Measurements from ENCODE around the gene AIF1. TPM values are rescaled to one million over a fixed set of nuclear protein-coding genes. Genes with fewer than 3 reads are reported as not detected.

The AIF1 gene
- polyA plus RNA-seq, 4 donors: 5.6 to 102 (median 48.9) TPM

DNA sequence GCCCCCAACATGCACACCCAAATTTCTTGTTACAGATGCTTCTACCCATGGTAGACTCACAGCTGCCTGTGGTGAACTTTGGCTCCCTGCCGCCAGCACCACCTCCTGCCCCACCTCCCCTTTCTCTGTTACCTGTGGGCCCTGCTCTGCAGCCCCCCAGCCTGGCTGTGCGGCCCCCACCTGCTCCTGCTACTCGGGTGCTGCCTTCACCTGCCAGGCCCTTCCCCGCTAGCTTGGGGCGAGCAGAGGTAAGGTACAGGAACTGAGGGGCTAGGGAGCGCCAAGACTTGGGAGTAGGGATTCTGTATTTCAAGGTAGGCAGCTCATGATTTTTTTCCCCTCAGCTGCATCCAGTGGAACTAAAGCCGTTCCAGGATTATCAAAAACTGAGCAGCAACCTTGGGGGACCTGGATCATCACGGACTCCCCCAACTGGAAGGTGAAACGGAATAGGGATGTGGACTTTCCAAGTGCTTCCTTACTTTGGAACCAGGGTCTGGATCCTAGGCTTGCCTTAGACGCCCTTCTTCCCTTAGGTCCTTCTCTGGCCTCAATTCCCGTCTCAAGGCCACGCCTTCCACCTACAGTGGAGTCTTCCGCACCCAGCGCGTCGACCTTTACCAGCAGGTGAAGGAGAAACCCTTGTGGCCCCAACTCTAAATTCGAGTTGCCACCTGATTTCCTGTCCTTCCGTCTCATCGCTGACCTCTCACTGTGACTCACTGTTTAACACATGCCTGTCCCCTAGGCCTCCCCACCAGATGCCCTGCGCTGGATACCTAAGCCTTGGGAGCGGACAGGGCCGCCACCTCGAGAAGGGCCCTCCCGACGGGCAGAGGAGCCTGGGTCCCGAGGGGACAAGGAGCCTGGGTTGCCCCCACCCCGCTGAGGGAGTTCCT, 21.9 kb downstream of the AIF1 start:
- Histone ChIP-seq H3K27me3 (ENCODE audit: control insufficient read depth in 3 of 3, insufficient read depth in 3 of 3, low read length in 3 of 3) (no peaks in the 10 kb centered on the region), H3K4me1 (ENCODE audit: control insufficient read depth in 3 of 3, insufficient read depth in 2 of 3, low read depth in 1 of 3, low read length in 2 of 3) (no peaks in the 10 kb centered on the region), H3K9me3 (ENCODE audit: control insufficient read depth in 2 of 2, insufficient read depth in 1 of 2, low read depth in 1 of 2, low read length in 1 of 2) (no peaks in the 10 kb centered on the region), H3K4me3 (ENCODE audit: low read depth in 1 of 3, low read length in 3 of 3) (no peak overlapping the region), H3K27ac (ENCODE audit: low read depth in 1 of 3, low read length in 2 of 3) (no peak overlapping the region), H3K36me3 (ENCODE audit: control insufficient read depth in 3 of 3, insufficient read depth in 2 of 3, low read depth in 1 of 3, low read length in 3 of 3) (peaks cover 40 to 93% (median 58%) of the 10 kb centered on the region in 3 donors)
- DNase-seq (no peak), FAIRE-seq (no peak)
- 78 to 82% (median 81%) methylated on average over 27 of the region's 27 CpGs for WGBS, 3 donors

DNA sequence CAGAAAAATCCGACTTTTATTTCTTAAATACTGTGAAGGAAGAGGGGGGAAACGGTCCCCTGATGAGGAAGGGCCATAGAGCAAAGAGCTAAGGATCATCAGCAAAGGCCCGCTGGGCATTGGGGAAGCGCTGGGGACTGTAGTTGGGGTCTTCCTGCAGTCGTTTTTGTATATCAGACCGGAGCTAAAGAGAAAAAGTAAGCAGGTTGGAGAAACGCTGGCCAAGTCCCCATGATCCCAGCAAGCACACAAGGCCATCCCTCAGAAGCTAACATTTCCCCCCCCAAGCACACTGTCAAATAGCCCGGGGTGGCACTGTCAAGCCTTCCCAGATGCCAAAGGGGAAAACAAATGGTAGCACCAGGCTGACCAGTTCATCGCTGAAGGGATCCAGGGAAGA, 24.0 kb downstream of the AIF1 start:
- no peaks in the 10 kb centered on the region for H3K27me3 ChIP-seq (ENCODE audit: control insufficient read depth in 3 of 3, insufficient read depth in 3 of 3, low read length in 3 of 3)
- no peaks in the 10 kb centered on the region for H3K4me1 ChIP-seq (ENCODE audit: control insufficient read depth in 3 of 3, insufficient read depth in 2 of 3, low read depth in 1 of 3, low read length in 2 of 3)
- WGBS, 3 donors: 81 to 86% (median 82%) methylated on average over 9 of the region's 9 CpGs
- H3K4me3 ChIP-seq (ENCODE audit: low read depth in 1 of 3, low read length in 3 of 3): no peak overlapping the region
- no peaks in the 10 kb centered on the region for H3K9me3 ChIP-seq (ENCODE audit: control insufficient read depth in 2 of 2, insufficient read depth in 1 of 2, low read depth in 1 of 2, low read length in 1 of 2)
- H3K27ac ChIP-seq (ENCODE audit: low read depth in 1 of 3, low read length in 2 of 3): no peak overlapping the region
- DNase-seq (no peak), FAIRE-seq (no peak)
- H3K36me3 ChIP-seq (ENCODE audit: control insufficient read depth in 3 of 3, insufficient read depth in 2 of 3, low read depth in 1 of 3, low read length in 3 of 3): peaks cover 48 to 90% (median 52%) of the 10 kb centered on the region in 3 donors

DNA sequence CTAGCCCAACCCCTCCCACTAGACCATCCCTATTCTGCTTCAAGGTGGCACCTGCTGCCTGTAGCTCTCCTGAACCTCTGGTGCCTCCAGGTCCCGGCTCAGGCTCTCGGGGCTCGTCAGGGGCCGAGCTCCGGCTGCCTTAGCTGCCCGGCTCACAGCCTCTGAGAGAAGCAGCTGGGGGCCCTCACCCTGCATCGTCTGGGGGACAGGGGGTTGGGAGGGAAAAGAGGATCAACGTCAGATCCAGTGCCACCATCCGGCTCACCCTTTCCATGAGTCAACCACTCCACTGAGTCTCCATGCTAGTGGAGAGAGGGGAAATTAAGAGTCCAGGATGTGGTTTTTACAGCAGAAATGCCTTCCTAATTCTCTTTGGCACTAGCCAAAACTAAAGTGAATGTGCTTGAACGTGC, 24.4 kb downstream of the AIF1 start:
- Histone ChIP-seq H3K4me3 (ENCODE audit: low read depth in 1 of 3, low read length in 3 of 3) (no peak overlapping the region), H3K27ac (ENCODE audit: low read depth in 1 of 3, low read length in 2 of 3) (no peak overlapping the region), H3K9me3 (ENCODE audit: control insufficient read depth in 2 of 2, insufficient read depth in 1 of 2, low read depth in 1 of 2, low read length in 1 of 2) (no peaks in the 10 kb centered on the region), H3K27me3 (ENCODE audit: control insufficient read depth in 3 of 3, insufficient read depth in 3 of 3, low read length in 3 of 3) (no peaks in the 10 kb centered on the region), H3K36me3 (ENCODE audit: control insufficient read depth in 3 of 3, insufficient read depth in 2 of 3, low read depth in 1 of 3, low read length in 3 of 3) (peaks cover 49 to 90% (median 53%) of the 10 kb centered on the region in 3 donors), H3K4me1 (ENCODE audit: control insufficient read depth in 3 of 3, insufficient read depth in 2 of 3, low read depth in 1 of 3, low read length in 2 of 3) (no peaks in the 10 kb centered on the region)
- no peak for DNase-seq
- FAIRE-seq: no peak
- WGBS, 3 donors: 80 to 88% (median 85%) methylated on average over 10 of the region's 10 CpGs

DNA sequence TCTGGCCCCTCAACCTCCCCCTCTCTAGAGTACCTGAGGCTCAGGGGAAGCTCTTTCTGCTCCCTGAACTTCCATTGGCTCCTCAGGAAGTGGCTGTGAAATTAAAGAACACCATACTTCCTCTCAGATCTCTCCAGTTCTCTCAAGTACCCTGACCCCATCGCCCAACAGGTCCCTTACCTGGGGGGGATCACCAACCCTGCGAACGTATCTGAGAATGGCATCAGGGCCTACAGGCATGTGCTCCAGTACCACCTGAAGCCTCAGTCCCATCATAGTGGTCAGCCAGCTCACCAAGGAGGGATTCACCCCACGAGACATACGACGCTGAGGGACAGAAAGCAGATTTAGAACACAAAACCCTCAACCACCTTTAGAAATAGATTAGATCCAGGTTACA, 25.6 kb downstream of the AIF1 start:
- Histone ChIP-seq H3K27ac (ENCODE audit: low read depth in 1 of 3, low read length in 2 of 3) (no peak overlapping the region), H3K4me1 (ENCODE audit: control insufficient read depth in 3 of 3, insufficient read depth in 2 of 3, low read depth in 1 of 3, low read length in 2 of 3) (no peaks in the 10 kb centered on the region), H3K9me3 (ENCODE audit: control insufficient read depth in 2 of 2, insufficient read depth in 1 of 2, low read depth in 1 of 2, low read length in 1 of 2) (no peaks in the 10 kb centered on the region), H3K4me3 (ENCODE audit: low read depth in 1 of 3, low read length in 3 of 3) (no peak overlapping the region), H3K36me3 (ENCODE audit: control insufficient read depth in 3 of 3, insufficient read depth in 2 of 3, low read depth in 1 of 3, low read length in 3 of 3) (peaks cover 45 to 89% (median 60%) of the 10 kb centered on the region in 3 donors), H3K27me3 (ENCODE audit: control insufficient read depth in 3 of 3, insufficient read depth in 3 of 3, low read length in 3 of 3) (no peaks in the 10 kb centered on the region)
- DNase-seq (no peak), FAIRE-seq (no peak)
- 94 to 98% (median 97%) methylated on average over 6 of the region's 6 CpGs for WGBS, 3 donors

DNA sequence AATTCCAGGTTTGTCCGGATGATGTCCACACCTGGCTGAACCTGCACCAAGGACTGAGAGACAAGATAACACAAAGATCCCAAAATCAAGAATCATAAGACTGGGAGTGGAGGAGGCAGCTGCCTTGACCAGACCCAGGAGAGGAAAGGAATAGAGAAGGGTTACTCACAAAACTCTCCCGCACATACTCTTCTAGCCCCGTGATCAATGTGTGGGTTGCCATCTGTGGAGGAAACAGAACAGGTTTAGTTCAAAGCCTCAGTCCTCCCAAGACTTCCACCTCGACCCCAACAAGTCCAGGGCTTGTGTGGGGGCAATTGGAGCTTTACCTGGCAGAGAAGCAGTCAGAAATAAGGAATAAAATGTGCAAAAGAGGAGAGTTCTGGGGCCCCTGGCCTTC, 26.3 kb downstream of the AIF1 start:
- FAIRE-seq: no peak
- Histone ChIP-seq H3K27me3 (ENCODE audit: control insufficient read depth in 3 of 3, insufficient read depth in 3 of 3, low read length in 3 of 3) (no peaks in the 10 kb centered on the region), H3K9me3 (ENCODE audit: control insufficient read depth in 2 of 2, insufficient read depth in 1 of 2, low read depth in 1 of 2, low read length in 1 of 2) (no peaks in the 10 kb centered on the region), H3K4me3 (ENCODE audit: low read depth in 1 of 3, low read length in 3 of 3) (no peak overlapping the region), H3K4me1 (ENCODE audit: control insufficient read depth in 3 of 3, insufficient read depth in 2 of 3, low read depth in 1 of 3, low read length in 2 of 3) (no peaks in the 10 kb centered on the region), H3K27ac (ENCODE audit: low read depth in 1 of 3, low read length in 2 of 3) (no peak overlapping the region), H3K36me3 (ENCODE audit: control insufficient read depth in 3 of 3, insufficient read depth in 2 of 3, low read depth in 1 of 3, low read length in 3 of 3) (peaks cover 38 to 87% (median 55%) of the 10 kb centered on the region in 3 donors)
- no peak for DNase-seq
- 77 to 92% (median 81%) methylated on average over 4 of the region's 4 CpGs for WGBS, 3 donors

DNA sequence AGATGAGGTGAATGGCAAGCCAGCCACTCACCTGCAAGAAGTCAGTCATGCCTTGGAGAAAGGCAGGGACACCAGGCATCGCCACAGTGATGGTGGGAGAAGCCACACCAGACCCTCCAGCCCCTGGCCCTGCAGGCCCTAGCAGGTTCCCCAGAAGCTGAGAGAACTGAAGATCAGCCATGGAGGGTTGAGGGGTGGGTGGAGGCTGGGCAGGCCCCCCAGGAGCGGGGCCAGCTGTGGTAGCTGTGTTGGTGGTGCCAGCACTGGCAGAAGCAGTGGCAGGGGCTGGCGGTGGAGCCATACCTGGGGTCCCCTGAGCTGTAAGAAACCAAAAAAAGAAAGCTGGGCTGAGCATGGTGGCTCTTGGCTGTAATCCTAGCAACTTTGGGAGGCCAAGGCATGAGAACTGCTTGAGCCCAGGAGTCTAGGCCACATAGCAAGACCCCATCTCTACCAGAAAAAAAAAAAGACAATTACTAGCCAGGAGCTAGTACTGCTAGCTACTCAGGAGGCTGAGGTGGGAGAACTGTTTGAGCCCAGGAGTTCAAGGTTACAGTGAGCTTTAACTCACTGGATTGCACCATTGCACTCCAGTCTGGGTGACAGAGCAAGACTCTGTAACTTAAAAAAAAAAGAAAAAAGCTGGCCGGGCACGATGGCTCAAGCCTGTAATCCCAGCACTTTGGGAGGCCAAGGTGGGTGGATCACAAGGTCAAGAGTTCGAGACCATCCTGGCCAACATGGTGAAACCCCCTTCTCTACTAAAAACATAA, 27.9 kb downstream of the AIF1 start:
- peaks cover 31 to 87% (median 58%) of the 10 kb centered on the region in 3 donors for H3K36me3 ChIP-seq (ENCODE audit: control insufficient read depth in 3 of 3, insufficient read depth in 2 of 3, low read depth in 1 of 3, low read length in 3 of 3)

DNA sequence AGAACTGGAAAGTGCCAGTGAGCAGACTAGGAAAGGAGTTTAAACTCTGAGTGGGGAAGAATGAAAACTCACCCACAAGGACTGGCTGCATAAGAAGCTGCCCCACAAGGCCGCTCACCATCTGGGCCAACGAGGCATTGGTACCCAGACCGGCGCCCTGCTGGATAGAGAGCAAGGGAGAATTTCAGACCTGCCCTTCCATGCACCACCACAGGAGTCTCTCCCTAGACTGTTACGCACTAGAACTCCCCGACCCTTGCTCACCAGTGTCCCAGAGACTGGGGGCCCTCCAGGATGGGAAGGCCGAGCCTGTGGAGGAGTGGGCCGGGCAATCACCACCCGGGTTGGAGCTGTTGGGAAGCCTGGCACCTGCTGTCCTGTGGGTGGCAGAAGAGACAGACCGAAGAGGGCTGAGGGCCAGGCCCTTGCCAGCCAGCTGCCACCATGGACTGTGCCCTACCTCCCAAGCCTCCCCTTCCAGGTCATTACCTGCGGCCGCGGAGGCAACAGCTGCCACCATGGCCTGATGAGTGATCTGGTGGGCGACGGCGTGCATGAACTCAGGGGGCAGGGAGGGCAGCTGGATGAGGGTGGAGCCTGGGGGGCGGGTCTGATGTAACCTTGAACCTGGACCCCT, 28.9 kb downstream of the AIF1 start:
- peaks cover 39 to 91% (median 60%) of the 10 kb centered on the region in 3 donors for H3K36me3 ChIP-seq (ENCODE audit: control insufficient read depth in 3 of 3, insufficient read depth in 2 of 3, low read depth in 1 of 3, low read length in 3 of 3)
- FAIRE-seq (no peak), DNase-seq (no peak)
- H3K4me3 ChIP-seq (ENCODE audit: low read depth in 1 of 3, low read length in 3 of 3): no peak overlapping the region
- no peaks in the 10 kb centered on the region for H3K4me1 ChIP-seq (ENCODE audit: control insufficient read depth in 3 of 3, insufficient read depth in 2 of 3, low read depth in 1 of 3, low read length in 2 of 3)
- H3K27me3 ChIP-seq (ENCODE audit: control insufficient read depth in 3 of 3, insufficient read depth in 3 of 3, low read length in 3 of 3): no peaks in the 10 kb centered on the region
- no peaks in the 10 kb centered on the region for H3K9me3 ChIP-seq (ENCODE audit: control insufficient read depth in 2 of 2, insufficient read depth in 1 of 2, low read depth in 1 of 2, low read length in 1 of 2)
- H3K27ac ChIP-seq (ENCODE audit: low read depth in 1 of 3, low read length in 2 of 3): no peak overlapping the region
- WGBS, 3 donors: 69 to 86% (median 70%) methylated on average over 16 to 17 of the region's 17 CpGs

More for the DNA sequence above, 27.9 kb downstream of the AIF1 start:
- DNase-seq (no peak), FAIRE-seq (no peak)
- H3K4me1 ChIP-seq (ENCODE audit: control insufficient read depth in 3 of 3, insufficient read depth in 2 of 3, low read depth in 1 of 3, low read length in 2 of 3): no peaks in the 10 kb centered on the region
- no peaks in the 10 kb centered on the region for H3K9me3 ChIP-seq (ENCODE audit: control insufficient read depth in 2 of 2, insufficient read depth in 1 of 2, low read depth in 1 of 2, low read length in 1 of 2)
- H3K27ac ChIP-seq (ENCODE audit: low read depth in 1 of 3, low read length in 2 of 3): no peak overlapping the region
- H3K27me3 ChIP-seq (ENCODE audit: control insufficient read depth in 3 of 3, insufficient read depth in 3 of 3, low read length in 3 of 3): no peaks in the 10 kb centered on the region
- H3K4me3 ChIP-seq (ENCODE audit: low read depth in 1 of 3, low read length in 3 of 3): no peak overlapping the region
- 89 to 95% (median 90%) methylated on average over 6 of the region's 6 CpGs for WGBS, 3 donors

DNA sequence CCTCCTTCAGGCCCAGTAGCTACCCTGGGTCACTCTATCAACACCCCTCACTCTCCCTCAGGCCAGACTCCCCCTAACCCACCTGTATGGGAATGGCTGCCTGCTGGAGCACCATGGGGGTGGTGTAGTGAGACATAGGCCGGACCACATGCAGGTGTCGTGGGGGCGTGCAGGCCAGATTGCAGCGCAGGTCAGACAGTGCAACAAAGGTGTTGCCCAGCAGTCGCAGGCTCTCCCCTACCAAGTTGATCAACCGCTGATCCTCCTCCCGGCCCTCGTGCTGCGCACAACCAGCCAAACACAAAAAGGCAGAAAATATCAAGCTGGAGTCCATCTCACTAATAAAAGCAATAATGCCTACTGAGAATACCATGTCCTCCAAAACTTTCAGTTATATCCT, 30.3 kb downstream of the AIF1 start:
- DNase-seq (no peak), FAIRE-seq (no peak)
- 95 to 98% (median 96%) methylated on average over 9 of the region's 9 CpGs for WGBS, 3 donors
- Histone ChIP-seq H3K36me3 (ENCODE audit: control insufficient read depth in 3 of 3, insufficient read depth in 2 of 3, low read depth in 1 of 3, low read length in 3 of 3) (peaks cover 37 to 87% (median 56%) of the 10 kb centered on the region in 3 donors), H3K27me3 (ENCODE audit: control insufficient read depth in 3 of 3, insufficient read depth in 3 of 3, low read length in 3 of 3) (no peaks in the 10 kb centered on the region), H3K9me3 (ENCODE audit: control insufficient read depth in 2 of 2, insufficient read depth in 1 of 2, low read depth in 1 of 2, low read length in 1 of 2) (no peaks in the 10 kb centered on the region), H3K4me3 (ENCODE audit: low read depth in 1 of 3, low read length in 3 of 3) (no peak overlapping the region), H3K4me1 (ENCODE audit: control insufficient read depth in 3 of 3, insufficient read depth in 2 of 3, low read depth in 1 of 3, low read length in 2 of 3) (no peaks in the 10 kb centered on the region), H3K27ac (ENCODE audit: low read depth in 1 of 3, low read length in 2 of 3) (no peak overlapping the region)
